K562 (cell line): Measurements from ENCODE around the gene NIPBL. TPM values are rescaled to one million over a fixed set of nuclear protein-coding genes. Genes with fewer than 3 reads are reported as not detected.

ENCODE experiments used
- ATAC-seq: fragments of 200-7000 bp; cut with Tn5 transposase; 3 replicates; pipeline ENCODE4 v1.9.1; 2020; ENCODE audit warnings: moderate library complexity
- BruUV-seq: library from RNA; stranded (reverse); fragments of 400-500 nt; replicated peaks from 2 replicates; lab custom pipeline; 2021; lab: Mats Ljungman, UMichigan
- CTCF ChIA-PET: fragments of 300-600 bp; formaldehyde crosslinking; extraction: SDS; loops from one replicate; lab custom pipeline; 2021; ENCODE audit warnings: low intra/inter-chr PET ratio; lab: Yijun Ruan, JAX
- POLR2A ChIA-PET: fragments of 300-600, 350-650 bp; sonication (Branson Sonifier 250); formaldehyde crosslinking; extraction: SDS; loops from one replicate; lab custom pipeline; 2021; ENCODE audit warnings: antibody characterized with exemption, inconsistent platforms; lab: Yijun Ruan, JAX
- DNase-seq, 4 experiments: peaks; one replicate each; pipeline versions ENCODE4 v3.0.0 to v3.0.0-alpha.2; 2011 to 2018; ENCODE audit warnings: low spot score in 3 of 4, mixed read lengths in 3 of 4; ENCODE audit errors: extremely low read depth in 1 of 4
- FAIRE-seq: peaks from 2 replicates; lab custom pipeline; 2011; peaks lifted over from hg19 to GRCh38; lab: Jason Lieb, UNC
- H2AFZ ChIP-seq: 2 replicates; pipeline ENCODE4 v1.6.0; 2011; ENCODE audit warnings: low read depth, low read length, control low read depth, inconsistent platforms
- H3K27ac ChIP-seq: fragments of 200-600 bp; 3 replicates; pipeline ENCODE4 v1.8.0; 2011; ENCODE audit warnings: low read depth, mild to moderate bottlenecking, control low read depth, inconsistent platforms, low read length, moderate library complexity, mixed read lengths; ENCODE audit errors: extremely low read depth
- H3K27me3 ChIP-seq, 2 experiments: fragments of 300-600 bp in 1 of 2; 2 replicates in 1 of 2; 3 replicates in 1 of 2; pipeline versions ENCODE4 v1.6.0 to v1.8.0; 2011; ENCODE audit warnings: inconsistent platforms in 2 of 2, low read length in 2 of 2, mild to moderate bottlenecking in 1 of 2, mixed read lengths in 1 of 2, moderate library complexity in 1 of 2; ENCODE audit not compliant: control insufficient read depth in 2 of 2, insufficient read depth in 2 of 2
- H3K36me3 ChIP-seq: fragments of 300-600 bp; 3 replicates; pipeline ENCODE4 v1.8.0; 2011; ENCODE audit warnings: mild to moderate bottlenecking, low read length, inconsistent platforms; ENCODE audit not compliant: control insufficient read depth, insufficient read depth
- H3K4me1 ChIP-seq, 2 experiments: fragments of 200-600 bp in 1 of 2; replicated peaks in 1 of 2; 2 replicates in 1 of 2; 3 replicates in 1 of 2; pipeline versions ENCODE4 v1.5.1 to v1.8.0; 2011; ENCODE audit warnings: inconsistent platforms in 2 of 2, low read length in 2 of 2, mild to moderate bottlenecking in 1 of 2, mixed read lengths in 1 of 2, moderate library complexity in 1 of 2; ENCODE audit not compliant: control insufficient read depth in 2 of 2, insufficient read depth in 2 of 2
- H3K4me2 ChIP-seq: 2 replicates; pipeline ENCODE4 v1.6.1; 2011; ENCODE audit warnings: low read length, control low read depth, inconsistent platforms, mixed read lengths; ENCODE audit not compliant: insufficient read depth
- H3K4me3 ChIP-seq: fragments of 200-600 bp; sonication (generic), shearing (Covaris generic); 2 replicates; pipeline ENCODE4 v1.5.1; 2016; ENCODE audit warnings: control low read depth, inconsistent platforms
- H3K79me2 ChIP-seq: fragments of 200-600 bp; 3 replicates; pipeline ENCODE4 v1.8.0; 2011; ENCODE audit warnings: low read length, inconsistent platforms; ENCODE audit not compliant: control insufficient read depth, insufficient read depth
- H3K9ac ChIP-seq, 2 experiments: 2 replicates each; pipeline versions ENCODE4 v1.6.0 to v1.6.1; 2011; ENCODE audit warnings: low read depth in 2 of 2, low read length in 2 of 2, control low read depth in 1 of 2, inconsistent platforms in 1 of 2, mild to moderate bottlenecking in 1 of 2, mixed read lengths in 1 of 2; ENCODE audit not compliant: insufficient read depth in 1 of 2
- H3K9me1 ChIP-seq: one replicate; pipeline ENCODE4 v1.6.0; 2011; ENCODE audit warnings: inconsistent platforms, mild to moderate bottlenecking, low read length, moderate library complexity; ENCODE audit not compliant: control insufficient read depth, insufficient read depth
- H3K9me3 ChIP-seq: replicated peaks from 2 replicates; pipeline ENCODE4 v1.5.1; 2011; ENCODE audit warnings: low read depth, low read length, inconsistent platforms; ENCODE audit not compliant: control insufficient read depth, insufficient read depth
- H4K20me1 ChIP-seq: replicated peaks from 2 replicates; pipeline ENCODE4 v1.6.1; 2011; ENCODE audit warnings: low read length, inconsistent platforms, mixed read lengths; ENCODE audit not compliant: control insufficient read depth, insufficient read depth
- BMI1 ChIP-seq: fragments of 150-350 bp; IDR thresholded peaks from 2 replicates; pipeline ENCODE4 v1.6.1; 2014; ENCODE audit warnings: low read length
- MTA3 ChIP-seq: fragments of 450-650 bp; formaldehyde crosslinking; IDR thresholded peaks from 2 replicates; pipeline ENCODE4 v1.6.1; 2017; ENCODE audit warnings: mild to moderate bottlenecking, borderline replicate concordance
- NR2F6 ChIP-seq: fragments of 450-650 bp; formaldehyde crosslinking; IDR thresholded peaks from 2 replicates; pipeline ENCODE4 v1.4.0; 2020; ENCODE audit warnings: mild to moderate bottlenecking
- POLR3G ChIP-seq: IDR thresholded peaks from 2 replicates; pipeline ENCODE4 v1.6.1; 2011; ENCODE audit not compliant: insufficient read length, insufficient replicate concordance; ENCODE audit errors: extremely low read depth
- RFX7 ChIP-seq: fragments of 250-450 bp; sonication (Bioruptor Pico); IDR thresholded peaks from 2 replicates; pipeline ENCODE4 v1.5.1; 2021; ENCODE audit warnings: mild to moderate bottlenecking
- SOX6 ChIP-seq: fragments of 450-650 bp; IDR thresholded peaks from 2 replicates; pipeline ENCODE4 v1.6.1; 2014; ENCODE audit warnings: mild to moderate bottlenecking
- TBP ChIP-seq: optimal IDR thresholded peaks from 2 replicates; pipeline ENCODE3; 2011; ENCODE audit warnings: low read depth, low read length, improper control_type of control experiment
- ZNF707 ChIP-seq: fragments of 250-450 bp; sonication (Bioruptor Pico); conservative IDR thresholded peaks from 2 replicates; pipeline ENCODE4 v1.8.0; 2022; ENCODE audit warnings: inconsistent platforms, mild to moderate bottlenecking, moderate library complexity
- in situ Hi-C: fragments of 300-500 bp; cut with MboI; formaldehyde crosslinking; loops from 4 replicates; pipeline ENCODE4 v1.15.0; 2018; ENCODE audit warnings: inconsistent platforms, mixed read lengths
- intact Hi-C: fragments of 100-400 bp; cut with micrococcal nuclease; formaldehyde crosslinking; loops from 2 replicates; pipeline ENCODE4 v1.14.2; 2022
- polyA plus RNA-seq, 8 experiments: library from polyadenylated mRNA; depleted of rRNA in 4 of 8; stranded (reverse) in 5 of 8; unstranded in 3 of 8; fragments of >200 nt; fragmentation: Nextera tagmentation in 2 of 8; fragmentation: Illumina TruSeq in 1 of 8; extraction: Ambion mirVana in 2 of 8; extraction: Trizol in 1 of 8; gene quantifications; 2 replicates each; pipeline versions ENCODE4 v1.2.1 to v1.2.3, GENCODE V29; 2011 to 2014; ENCODE audit warnings: inconsistent platforms in 1 of 8, missing spikeins in 1 of 8
- total RNA-seq, 7 experiments: library from RNA; depleted of rRNA in 6 of 7; stranded (reverse); fragments of >200 nt in 6 of 7; fragmentation: Illumina TruSeq in 2 of 7; extraction: Trizol in 2 of 7; gene quantifications; 2 replicates each; pipeline versions ENCODE4 v1.2.1 to v1.2.3, GENCODE V29; 2011 to 2021; ENCODE audit warnings: low replicate concordance in 1 of 7

NIPBL gene
- total and polyA plus RNA-seq, 9 of the 15 experiments (the other 6 are each of a cell fraction or from before 2014, with no cell fraction given), result 12.9 to 56.7 (median 38.9) TPM

GRCh38 chr5:36945687-36946086 lies 69.1 kb downstream of the NIPBL start:
- no peak overlapping the region for H3K4me2 ChIP-seq
- no peak overlapping the region for H3K27ac ChIP-seq
- ATAC-seq, result no peak
- FAIRE-seq, result no peak
- TF ChIP-seq TBP, result no peak
- no peak for TF ChIP-seq ZNF707 (CRISPR knock-in tag)
- TF ChIP-seq MTA3, result no peak
- TF ChIP-seq NR2F6, result no peak
- no peak for TF ChIP-seq BMI1
- no peak for TF ChIP-seq RFX7 (CRISPR knock-in tag)
- no peak for TF ChIP-seq POLR3G
- TF ChIP-seq SOX6, result no peak
- TF ChIP-seq, all 486 proteins: peak for 0
- Histone ChIP-seq H3K36me3 (no peaks in the 10 kb centered on the region), H3K4me3 (no peak overlapping the region), H3K4me1 (no peaks in the 10 kb centered on the region), H4K20me1 (peaks cover 2% of the 10 kb centered on the region; the same call in 1 of the 2 replicates), H3K27me3 (no peaks in the 10 kb centered on the region), H2AFZ (no peak overlapping the region), H3K9me1 (no peaks in the 10 kb centered on the region), H3K9ac (no peak overlapping the region), H3K9me3 (no peaks in the 10 kb centered on the region), H3K79me2 (peaks cover 93% of the 10 kb centered on the region)
- no TSS peak for BruUV-seq
- POLR2A ChIA-PET, result interaction anchor here (0.7 to 1.4 kb wide), 3 partner anchors 11 to 829 kb away, joined by 3 read pairs; no protein-coding TSS in a partner anchor
- in situ Hi-C loops (loop anchor here (10.0 kb wide), 1 partner anchor 211 kb away; no protein-coding TSS in a partner anchor), intact Hi-C loops (loop anchor here (2.0 kb wide), 2 partner anchors 65 to 207 kb away; no protein-coding TSS in a partner anchor)
- CTCF ChIA-PET, result interaction anchor here (0.7 kb wide), 1 partner anchor 70 kb away, joined by 3 read pairs; no protein-coding TSS in a partner anchor
- no peak for DNase-seq
